ENCODE results near the gene MAP2K3. TPM values are rescaled to one million over a fixed set of nuclear protein-coding genes. Genes with fewer than 3 reads are reported as not detected.
"Not testable (repeated sequence)": the region's sequence is repeated elsewhere in the genome, so short reads cannot be mapped to it uniquely, and the experiment has no call there.

The MAP2K3 gene
- total and polyA plus RNA-seq, 2 donors (not counting 1 experiment from before 2014, with no cell fraction given): 23.8 to 80.9 TPM

GRCh38 chr17:21310061-21310765 lies 25.7 kb downstream of the MAP2K3 start:
- not testable (repeated sequence) for H3K4me2 ChIP-seq (ENCODE audit: extremely low read depth, insufficient read depth, low read length); H3K27me3 ChIP-seq (ENCODE audit: control insufficient read depth, insufficient read depth, low read length); DNase-seq (ENCODE audit: low read depth in 2 of 2); H3K4me3 ChIP-seq (replicated peaks in 1 of 4; ENCODE audit: control extremely low read depth in 1 of 4, insufficient read depth in 1 of 4, low read depth in 3 of 4, low read length in 4 of 4); H3K4me1 ChIP-seq (ENCODE audit: control insufficient read depth, extremely low read depth, insufficient read depth, low read length); H3K9ac ChIP-seq (ENCODE audit: insufficient read depth, low read length); H3K79me2 ChIP-seq (ENCODE audit: control insufficient read depth, insufficient read depth, low read length); H3K36me3 ChIP-seq (ENCODE audit: control insufficient read depth, insufficient read depth, low read length); H4K20me1 ChIP-seq (ENCODE audit: control insufficient read depth, extremely low read depth, insufficient read depth, low read length); H3K27ac ChIP-seq (ENCODE audit: insufficient read depth, low read length); H2AFZ ChIP-seq (ENCODE audit: low read length); H3K9me3 ChIP-seq (ENCODE audit: control insufficient read depth, insufficient read depth, low read depth, low read length)

DNA sequence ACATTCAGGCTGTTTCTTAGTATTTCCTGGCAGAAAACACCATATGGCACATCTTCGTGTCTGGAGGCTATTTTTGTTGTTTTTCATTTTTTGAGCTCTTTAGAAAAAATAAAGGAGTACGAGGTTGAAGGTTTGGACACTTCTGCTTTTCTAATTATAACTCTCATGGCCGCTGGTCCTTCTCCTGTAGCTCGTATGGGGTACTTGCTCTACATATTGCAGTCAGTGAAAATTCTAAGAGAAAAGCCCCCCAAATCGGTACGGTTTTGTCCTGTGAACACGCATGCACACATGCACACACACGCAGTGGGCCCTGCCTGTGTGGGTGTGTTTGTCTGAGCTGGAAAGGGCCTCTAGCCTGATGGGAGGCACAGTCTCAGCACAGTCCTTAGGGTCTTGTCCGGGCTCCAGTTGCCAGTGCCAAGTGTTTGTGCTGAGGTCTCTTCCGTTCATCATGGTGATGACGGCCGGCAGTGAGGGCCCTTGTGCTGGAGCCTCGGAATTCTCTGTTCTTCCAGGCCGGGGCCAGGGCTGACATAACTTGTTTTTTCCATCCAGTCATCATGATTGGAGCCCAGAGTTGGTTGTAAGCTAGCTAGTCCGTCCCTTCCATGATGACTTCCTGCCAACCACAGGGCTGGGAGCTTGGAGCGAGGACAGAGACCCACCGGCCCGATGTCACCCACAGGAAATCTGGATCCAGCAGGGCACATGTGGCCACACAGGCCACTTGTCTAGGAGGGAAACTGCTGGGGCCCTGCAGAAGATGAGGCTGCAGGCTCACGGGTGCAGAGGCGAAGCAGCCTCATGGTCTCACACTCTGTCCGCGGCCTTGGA lies 26.5 kb downstream of the MAP2K3 start:
- not testable (repeated sequence) for H3K4me1 ChIP-seq (ENCODE audit: control insufficient read depth, extremely low read depth, insufficient read depth, low read length); H3K36me3 ChIP-seq (ENCODE audit: control insufficient read depth, insufficient read depth, low read length); H3K9ac ChIP-seq (ENCODE audit: insufficient read depth, low read length); H3K79me2 ChIP-seq (ENCODE audit: control insufficient read depth, insufficient read depth, low read length); H4K20me1 ChIP-seq (ENCODE audit: control insufficient read depth, extremely low read depth, insufficient read depth, low read length); H3K9me3 ChIP-seq (ENCODE audit: control insufficient read depth, insufficient read depth, low read depth, low read length); H2AFZ ChIP-seq (ENCODE audit: low read length); DNase-seq (ENCODE audit: low read depth in 2 of 2); H3K27ac ChIP-seq (ENCODE audit: insufficient read depth, low read length); H3K27me3 ChIP-seq (ENCODE audit: control insufficient read depth, insufficient read depth, low read length); H3K4me3 ChIP-seq (replicated peaks in 1 of 4; ENCODE audit: control extremely low read depth in 1 of 4, insufficient read depth in 1 of 4, low read depth in 3 of 4, low read length in 4 of 4); H3K4me2 ChIP-seq (ENCODE audit: extremely low read depth, insufficient read depth, low read length)

- no peak overlapping the region for H2AFZ ChIP-seq (ENCODE audit: low read length)
- peaks cover 8% of the 10 kb centered on the region for H3K36me3 ChIP-seq (ENCODE audit: control insufficient read depth, insufficient read depth, low read length)
- no peak overlapping the region for H3K27ac ChIP-seq (ENCODE audit: insufficient read depth, low read length)
- no peak overlapping the region for H3K9ac ChIP-seq (ENCODE audit: insufficient read depth, low read length)
- H4K20me1 ChIP-seq (ENCODE audit: control insufficient read depth, extremely low read depth, insufficient read depth, low read length): no peaks in the 10 kb centered on the region
- H3K4me2 ChIP-seq (ENCODE audit: extremely low read depth, insufficient read depth, low read length): no peak overlapping the region
- H3K4me3 ChIP-seq (replicated peaks in 1 of 4; ENCODE audit: control extremely low read depth in 1 of 4, insufficient read depth in 1 of 4, low read depth in 3 of 4, low read length in 4 of 4): no peak overlapping the region
- H3K4me1 ChIP-seq (ENCODE audit: control insufficient read depth, extremely low read depth, insufficient read depth, low read length): no peaks in the 10 kb centered on the region
- H3K27me3 ChIP-seq (ENCODE audit: control insufficient read depth, insufficient read depth, low read length): no peaks in the 10 kb centered on the region
- no peaks in the 10 kb centered on the region for H3K79me2 ChIP-seq (ENCODE audit: control insufficient read depth, insufficient read depth, low read length)
- no peak for DNase-seq (ENCODE audit: low read depth in 2 of 2)
- H3K9me3 ChIP-seq (ENCODE audit: control insufficient read depth, insufficient read depth, low read depth, low read length): no peaks in the 10 kb centered on the region
- TF ChIP-seq, protein P1, sequence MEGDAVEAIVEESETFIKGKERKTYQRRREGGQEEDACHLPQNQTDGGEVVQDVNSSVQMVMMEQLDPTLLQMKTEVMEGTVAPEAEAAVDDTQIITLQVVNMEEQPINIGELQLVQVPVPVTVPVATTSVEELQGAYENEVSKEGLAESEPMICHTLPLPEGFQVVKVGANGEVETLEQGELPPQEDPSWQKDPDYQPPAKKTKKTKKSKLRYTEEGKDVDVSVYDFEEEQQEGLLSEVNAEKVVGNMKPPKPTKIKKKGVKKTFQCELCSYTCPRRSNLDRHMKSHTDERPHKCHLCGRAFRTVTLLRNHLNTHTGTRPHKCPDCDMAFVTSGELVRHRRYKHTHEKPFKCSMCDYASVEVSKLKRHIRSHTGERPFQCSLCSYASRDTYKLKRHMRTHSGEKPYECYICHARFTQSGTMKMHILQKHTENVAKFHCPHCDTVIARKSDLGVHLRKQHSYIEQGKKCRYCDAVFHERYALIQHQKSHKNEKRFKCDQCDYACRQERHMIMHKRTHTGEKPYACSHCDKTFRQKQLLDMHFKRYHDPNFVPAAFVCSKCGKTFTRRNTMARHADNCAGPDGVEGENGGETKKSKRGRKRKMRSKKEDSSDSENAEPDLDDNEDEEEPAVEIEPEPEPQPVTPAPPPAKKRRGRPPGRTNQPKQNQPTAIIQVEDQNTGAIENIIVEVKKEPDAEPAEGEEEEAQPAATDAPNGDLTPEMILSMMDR (conservative IDR thresholded peaks at IDR 0.05 in 1 of 2, IDR thresholded peaks at IDR 0.05 in 1 of 2; ENCODE audit: low read depth in 1 of 2, low read length in 2 of 2): no peak
- no peak for TF ChIP-seq EZH2 (IDR thresholded peaks at IDR 0.05; ENCODE audit: low read length, missing control alignments)
Observed at GRCh38 chr17:21313320-21313719, 28.8 kb downstream of the MAP2K3 start.

- not testable (repeated sequence) for H4K20me1 ChIP-seq (ENCODE audit: control insufficient read depth, extremely low read depth, insufficient read depth, low read length); H2AFZ ChIP-seq (ENCODE audit: low read length); DNase-seq (ENCODE audit: low read depth in 2 of 2); H3K9me3 ChIP-seq (ENCODE audit: control insufficient read depth, insufficient read depth, low read depth, low read length); H3K9ac ChIP-seq (ENCODE audit: insufficient read depth, low read length); H3K4me3 ChIP-seq (replicated peaks in 1 of 4; ENCODE audit: control extremely low read depth in 1 of 4, insufficient read depth in 1 of 4, low read depth in 3 of 4, low read length in 4 of 4); H3K36me3 ChIP-seq (ENCODE audit: control insufficient read depth, insufficient read depth, low read length); H3K4me2 ChIP-seq (ENCODE audit: extremely low read depth, insufficient read depth, low read length); H3K27me3 ChIP-seq (ENCODE audit: control insufficient read depth, insufficient read depth, low read length); H3K79me2 ChIP-seq (ENCODE audit: control insufficient read depth, insufficient read depth, low read length); H3K27ac ChIP-seq (ENCODE audit: insufficient read depth, low read length); H3K4me1 ChIP-seq (ENCODE audit: control insufficient read depth, extremely low read depth, insufficient read depth, low read length)
Observed at GRCh38 chr17:21313761-21314160, 29.2 kb downstream of the MAP2K3 start.

GRCh38 chr17:21314261-21314664 lies 29.8 kb downstream of the MAP2K3 start:
- H3K4me1 ChIP-seq (ENCODE audit: control insufficient read depth, extremely low read depth, insufficient read depth, low read length); H3K27me3 ChIP-seq (ENCODE audit: control insufficient read depth, insufficient read depth, low read length); H3K4me3 ChIP-seq (replicated peaks in 1 of 4; ENCODE audit: control extremely low read depth in 1 of 4, insufficient read depth in 1 of 4, low read depth in 3 of 4, low read length in 4 of 4); H3K36me3 ChIP-seq (ENCODE audit: control insufficient read depth, insufficient read depth, low read length); H2AFZ ChIP-seq (ENCODE audit: low read length); H4K20me1 ChIP-seq (ENCODE audit: control insufficient read depth, extremely low read depth, insufficient read depth, low read length); H3K79me2 ChIP-seq (ENCODE audit: control insufficient read depth, insufficient read depth, low read length); H3K9me3 ChIP-seq (ENCODE audit: control insufficient read depth, insufficient read depth, low read depth, low read length); H3K27ac ChIP-seq (ENCODE audit: insufficient read depth, low read length); H3K4me2 ChIP-seq (ENCODE audit: extremely low read depth, insufficient read depth, low read length); H3K9ac ChIP-seq (ENCODE audit: insufficient read depth, low read length); DNase-seq (ENCODE audit: low read depth in 2 of 2): not testable (repeated sequence)

DNA sequence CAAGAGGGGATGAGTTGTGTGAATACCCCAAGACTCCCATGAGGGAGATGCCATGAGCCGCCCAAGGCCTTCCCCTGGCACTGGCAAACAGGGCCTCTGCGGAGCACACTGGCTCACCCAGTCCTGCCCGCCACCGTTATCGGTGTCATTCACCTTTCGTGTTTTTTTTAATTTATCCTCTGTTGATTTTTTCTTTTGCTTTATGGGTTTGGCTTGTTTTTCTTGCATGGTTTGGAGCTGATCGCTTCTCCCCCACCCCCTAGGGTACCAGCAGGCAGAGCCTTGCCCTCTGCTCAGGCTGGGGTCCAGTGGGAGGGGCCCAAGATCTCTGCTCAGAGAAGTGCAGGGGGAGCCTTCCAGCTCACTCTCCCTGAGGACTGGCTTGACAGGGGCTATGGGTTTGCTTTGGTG lies 30.2 kb downstream of the MAP2K3 start:
- not testable (repeated sequence) for H3K4me1 ChIP-seq (ENCODE audit: control insufficient read depth, extremely low read depth, insufficient read depth, low read length); H3K9me3 ChIP-seq (ENCODE audit: control insufficient read depth, insufficient read depth, low read depth, low read length); H3K4me2 ChIP-seq (ENCODE audit: extremely low read depth, insufficient read depth, low read length); H3K79me2 ChIP-seq (ENCODE audit: control insufficient read depth, insufficient read depth, low read length); H3K9ac ChIP-seq (ENCODE audit: insufficient read depth, low read length); H3K36me3 ChIP-seq (ENCODE audit: control insufficient read depth, insufficient read depth, low read length); DNase-seq (ENCODE audit: low read depth in 2 of 2); H4K20me1 ChIP-seq (ENCODE audit: control insufficient read depth, extremely low read depth, insufficient read depth, low read length); H3K27ac ChIP-seq (ENCODE audit: insufficient read depth, low read length); H3K27me3 ChIP-seq (ENCODE audit: control insufficient read depth, insufficient read depth, low read length); H3K4me3 ChIP-seq (replicated peaks in 1 of 4; ENCODE audit: control extremely low read depth in 1 of 4, insufficient read depth in 1 of 4, low read depth in 3 of 4, low read length in 4 of 4); H2AFZ ChIP-seq (ENCODE audit: low read length)
